Spleen (tissue), 7 donors: Measurements from ENCODE around the gene LTBP1.

Source experiments
- POLR2A ChIP-seq, 3 donors: fragments of 450-650 bp; IDR thresholded peaks; one replicate each; pipeline ENCODE4 v1.5.1; 2017; ENCODE audit warnings: antibody characterized with exemption in 3 of 3, mild to moderate bottlenecking in 1 of 3
- POLR2AphosphoS5 ChIP-seq, 3 donors: sonication (generic); formaldehyde crosslinking; IDR thresholded peaks; one replicate each; pipeline ENCODE4 v1.5.1; 2017; ENCODE audit warnings: antibody characterized with exemption in 3 of 3
- TF ChIP-seq, protein P1 (sequence below), 11 experiments: fragments of 200-600 bp in 7 of 11; fragments of 450-650 bp in 4 of 11; sonication (generic) in 4 of 11; IDR thresholded peaks in 8 of 11; conservative IDR thresholded peaks in 3 of 11; 1 replicate in 7 of 11; 2 replicates in 4 of 11; pipeline versions ENCODE4 v1.4.0 to v1.8.0; 2016 to 2021; ENCODE audit warnings: antibody characterized with exemption in 11 of 11, inconsistent platforms in 4 of 11, mild to moderate bottlenecking in 1 of 11
- donor health status: DM: no; HTN: no; CAD: no; lungs with moderate emphysema.
- donor health status: DM: no; HTN: no; CAD: no.
- donor health status: DM: no; HTN: no; CAD: no.

DNA sequence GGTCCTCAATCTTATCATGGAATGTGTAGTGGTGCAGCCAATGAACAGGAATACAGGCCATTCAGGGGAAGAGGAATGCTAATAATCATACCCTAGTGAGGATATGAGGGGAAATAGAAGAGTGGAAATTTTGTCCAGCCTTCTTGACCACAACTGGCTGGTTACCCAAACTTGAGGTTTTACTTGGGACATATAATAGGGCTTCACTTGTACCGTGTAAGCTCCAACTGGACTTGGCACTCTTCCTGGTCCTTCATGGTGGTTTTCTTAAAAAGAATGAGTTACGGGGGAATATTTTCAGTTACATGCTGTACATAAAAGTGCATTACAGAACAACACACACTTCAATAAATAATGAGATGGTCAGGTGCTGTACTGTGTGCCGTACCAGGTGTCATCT is 294.8 kb downstream of the LTBP1 start:
- TF ChIP-seq, protein P1, sequence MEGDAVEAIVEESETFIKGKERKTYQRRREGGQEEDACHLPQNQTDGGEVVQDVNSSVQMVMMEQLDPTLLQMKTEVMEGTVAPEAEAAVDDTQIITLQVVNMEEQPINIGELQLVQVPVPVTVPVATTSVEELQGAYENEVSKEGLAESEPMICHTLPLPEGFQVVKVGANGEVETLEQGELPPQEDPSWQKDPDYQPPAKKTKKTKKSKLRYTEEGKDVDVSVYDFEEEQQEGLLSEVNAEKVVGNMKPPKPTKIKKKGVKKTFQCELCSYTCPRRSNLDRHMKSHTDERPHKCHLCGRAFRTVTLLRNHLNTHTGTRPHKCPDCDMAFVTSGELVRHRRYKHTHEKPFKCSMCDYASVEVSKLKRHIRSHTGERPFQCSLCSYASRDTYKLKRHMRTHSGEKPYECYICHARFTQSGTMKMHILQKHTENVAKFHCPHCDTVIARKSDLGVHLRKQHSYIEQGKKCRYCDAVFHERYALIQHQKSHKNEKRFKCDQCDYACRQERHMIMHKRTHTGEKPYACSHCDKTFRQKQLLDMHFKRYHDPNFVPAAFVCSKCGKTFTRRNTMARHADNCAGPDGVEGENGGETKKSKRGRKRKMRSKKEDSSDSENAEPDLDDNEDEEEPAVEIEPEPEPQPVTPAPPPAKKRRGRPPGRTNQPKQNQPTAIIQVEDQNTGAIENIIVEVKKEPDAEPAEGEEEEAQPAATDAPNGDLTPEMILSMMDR (IDR thresholded peaks at IDR 0.05 in 8 of 11, conservative IDR thresholded peaks at IDR 0.05 in 3 of 11), result no peak
- TF ChIP-seq POLR2A (IDR thresholded peaks at IDR 0.05), result no peak
- TF ChIP-seq POLR2AphosphoS5 (IDR thresholded peaks at IDR 0.05), result no peak
